EH (cell line): ENCODE data around the gene ACAA1.
A peak's percentile ranks its signal among the peaks of the same experiment; 100 is the strongest.
"Not testable (repeated sequence)": the region's sequence is repeated elsewhere in the genome, so short reads cannot be mapped to it uniquely, and the experiment has no call there.

Experiments used
- DNase-seq: peaks from one replicate; pipeline ENCODE4 v3.0.0-alpha.2; 2015; ENCODE audit warnings: low read depth

ACAA1 gene

GRCh38 chr3:38134517-38135143 is 2.3 kb downstream of the ACAA1 start:
- not testable (repeated sequence) for DNase-seq

- DNase-seq: peak; percentile 27
Measured at GRCh38 chr3:38133557-38134405, 3.1 kb downstream of the ACAA1 start.

GRCh38 chr3:38133209-38133556 is 3.7 kb downstream of the ACAA1 start:
- DNase-seq: no peak

GRCh38 chr3:38131621-38132369 is 5.1 kb downstream of the ACAA1 start:
- peak; percentile 43 for DNase-seq

DNA sequence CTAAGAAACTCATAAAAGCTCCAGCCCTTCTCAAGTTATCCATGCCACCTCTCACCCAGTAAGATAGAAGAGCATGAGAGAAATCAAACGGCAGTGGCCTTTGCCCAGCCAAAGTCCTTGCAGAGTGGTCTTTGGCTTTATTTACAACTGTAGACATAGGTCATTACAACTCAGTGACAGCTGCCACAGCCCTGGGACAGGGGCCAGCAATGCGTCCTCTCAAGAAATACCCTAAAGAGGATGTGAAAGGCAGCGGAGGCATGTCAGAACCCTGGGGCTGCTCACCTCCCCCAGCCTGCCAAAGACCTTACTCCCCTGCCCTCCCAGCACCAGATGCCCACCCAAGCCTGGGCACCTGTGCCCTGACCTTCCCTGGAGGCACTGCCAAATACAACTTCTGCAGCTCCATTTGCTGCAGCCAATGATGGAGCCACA is 6.3 kb downstream of the ACAA1 start:
- DNase-seq: no peak

DNA sequence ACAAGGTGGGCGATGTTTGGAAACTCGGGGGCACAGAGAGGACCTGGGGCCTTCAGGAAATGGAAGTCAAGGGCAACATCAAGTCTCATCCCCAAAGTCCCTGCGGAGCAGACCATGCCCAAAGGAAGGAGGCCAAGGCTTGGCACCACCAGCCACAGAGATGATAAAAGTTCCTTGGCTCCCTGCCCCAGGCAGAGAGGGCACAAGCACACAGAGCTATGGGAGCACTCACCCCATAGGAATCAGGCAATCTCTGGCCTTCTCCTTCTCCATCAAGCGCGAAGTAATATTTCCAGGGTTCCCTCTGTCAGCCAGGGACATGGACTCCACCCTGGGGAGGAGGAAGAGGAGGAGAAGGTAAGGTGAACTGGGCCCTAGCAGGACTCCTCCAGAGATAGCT is 7.9 kb downstream of the ACAA1 start:
- no peak for DNase-seq

GRCh38 chr3:38128303-38128655 is 8.6 kb downstream of the ACAA1 start:
- DNase-seq: no peak

- DNase-seq: peak; percentile 22
Measured at GRCh38 chr3:38127611-38128302, 9.2 kb downstream of the ACAA1 start.

DNA sequence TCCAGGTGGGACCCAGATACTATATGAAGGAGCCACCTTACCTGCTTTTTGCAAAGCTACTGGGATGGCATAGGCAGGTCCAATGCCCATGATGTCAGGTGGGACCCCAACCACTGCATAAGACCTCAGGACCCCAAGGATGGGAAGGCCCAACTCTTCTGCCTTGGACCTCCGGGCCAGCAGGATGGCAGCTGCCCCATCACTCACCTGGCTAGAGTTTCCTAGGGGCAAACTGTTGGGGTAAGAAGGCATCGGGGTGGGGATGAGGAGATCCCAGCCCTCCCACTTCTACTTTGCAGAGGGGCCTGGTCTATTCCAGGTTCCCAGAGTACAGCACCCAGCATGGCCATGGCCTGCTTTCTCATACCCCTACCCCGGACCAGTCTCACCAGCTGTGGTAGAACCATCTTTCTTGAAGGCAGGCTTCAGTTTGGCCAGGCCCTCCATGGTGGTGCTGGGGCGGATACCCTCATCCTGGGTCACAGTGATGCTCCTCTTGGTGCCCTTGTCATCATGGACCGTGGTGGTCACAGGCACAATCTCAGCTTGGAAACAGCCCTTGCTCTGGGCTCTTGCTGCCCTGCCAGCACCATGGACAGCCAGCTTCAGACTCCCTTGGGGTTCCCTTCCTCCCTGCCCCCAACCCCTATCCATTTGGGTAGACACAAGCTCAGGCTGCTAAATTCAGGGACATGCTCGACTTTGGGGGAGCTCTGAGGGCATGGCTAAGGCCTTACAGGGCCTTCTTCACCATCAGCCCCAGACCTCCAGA is 10.6 kb downstream of the ACAA1 start:
- DNase-seq: no peak

DNA sequence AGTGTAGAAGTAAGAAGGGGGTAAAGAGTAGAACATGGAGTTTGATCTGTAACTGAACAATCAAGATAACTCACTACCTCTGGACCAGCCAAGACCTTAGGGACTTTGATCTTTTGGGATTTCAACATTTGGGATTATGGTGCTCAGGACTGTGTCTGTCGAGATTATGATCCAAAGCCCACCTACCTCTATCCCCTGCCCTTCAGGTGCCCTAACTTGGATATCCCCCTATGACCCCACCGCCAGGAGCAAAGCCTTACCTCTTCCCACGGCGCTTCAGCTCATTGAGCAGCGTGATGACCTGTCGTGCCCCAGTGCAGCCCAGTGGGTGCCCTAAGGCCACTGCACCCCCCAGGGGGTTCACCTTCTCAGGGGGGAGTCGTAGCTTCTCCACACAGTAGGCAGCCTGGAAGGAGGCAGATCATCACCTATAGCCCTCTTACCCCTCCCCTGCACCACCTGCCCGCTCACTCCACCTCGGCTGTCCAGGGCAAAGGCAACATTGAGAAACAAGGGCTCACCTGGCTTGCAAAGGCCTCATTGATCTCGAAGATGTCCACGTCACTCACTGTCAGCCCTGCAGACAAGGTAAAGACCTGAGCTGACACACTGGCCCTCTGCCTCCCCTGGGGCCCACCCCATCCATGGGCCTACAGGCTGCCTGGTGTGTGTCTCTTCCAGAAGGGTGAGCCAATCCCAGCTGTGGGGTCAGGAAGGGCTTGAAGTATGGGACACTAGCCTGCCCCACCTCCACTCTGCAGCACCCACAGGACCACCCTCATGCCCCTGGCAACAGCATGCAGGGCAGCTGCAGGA is 11.4 kb downstream of the ACAA1 start:
- DNase-seq: no peak

DNA sequence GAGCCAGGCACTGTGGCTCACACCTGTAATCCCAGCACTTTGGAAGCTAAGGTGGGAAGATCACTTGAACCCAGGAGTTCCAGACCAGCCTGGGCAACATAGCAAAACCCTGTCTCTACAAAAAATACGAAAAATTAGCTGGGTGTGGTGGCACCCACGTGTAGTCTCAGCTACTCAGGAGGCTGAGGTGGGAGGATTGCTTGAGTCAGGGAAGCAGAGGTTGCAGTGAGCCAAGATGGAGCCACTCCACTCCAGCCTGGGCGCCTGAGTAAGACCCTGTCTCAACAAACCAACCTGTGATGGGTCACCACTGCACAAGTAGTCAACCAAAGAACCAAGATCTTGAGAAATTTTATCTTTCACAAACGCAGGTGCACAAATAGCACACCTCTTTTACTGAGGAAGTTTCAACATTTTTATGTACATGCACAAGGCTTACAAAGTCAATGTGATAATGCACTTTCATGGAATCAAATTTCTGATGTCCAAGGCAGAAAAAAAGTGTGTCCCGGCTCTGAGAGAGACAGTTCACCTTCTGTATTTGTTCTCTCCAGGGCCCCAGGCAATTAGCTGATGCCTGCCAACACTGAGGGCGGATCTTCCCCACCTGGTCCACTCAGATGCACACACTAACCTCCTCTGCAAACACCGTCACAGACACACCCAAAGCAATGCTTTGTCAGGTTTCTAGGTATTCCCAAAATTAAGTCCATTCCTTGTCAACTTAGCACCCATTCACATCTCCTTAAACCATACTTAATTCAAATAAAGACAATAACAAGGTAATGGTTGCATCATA is 12.4 kb downstream of the ACAA1 start:
- DNase-seq: no peak

- DNase-seq: no peak
Measured at GRCh38 chr3:38122712-38123290, 14.1 kb downstream of the ACAA1 start.

- DNase-seq: no peak
Measured at GRCh38 chr3:38121832-38122461, 15.0 kb downstream of the ACAA1 start.

- DNase-seq: no peak
Measured at GRCh38 chr3:38121451-38121831, 15.5 kb downstream of the ACAA1 start.

DNA sequence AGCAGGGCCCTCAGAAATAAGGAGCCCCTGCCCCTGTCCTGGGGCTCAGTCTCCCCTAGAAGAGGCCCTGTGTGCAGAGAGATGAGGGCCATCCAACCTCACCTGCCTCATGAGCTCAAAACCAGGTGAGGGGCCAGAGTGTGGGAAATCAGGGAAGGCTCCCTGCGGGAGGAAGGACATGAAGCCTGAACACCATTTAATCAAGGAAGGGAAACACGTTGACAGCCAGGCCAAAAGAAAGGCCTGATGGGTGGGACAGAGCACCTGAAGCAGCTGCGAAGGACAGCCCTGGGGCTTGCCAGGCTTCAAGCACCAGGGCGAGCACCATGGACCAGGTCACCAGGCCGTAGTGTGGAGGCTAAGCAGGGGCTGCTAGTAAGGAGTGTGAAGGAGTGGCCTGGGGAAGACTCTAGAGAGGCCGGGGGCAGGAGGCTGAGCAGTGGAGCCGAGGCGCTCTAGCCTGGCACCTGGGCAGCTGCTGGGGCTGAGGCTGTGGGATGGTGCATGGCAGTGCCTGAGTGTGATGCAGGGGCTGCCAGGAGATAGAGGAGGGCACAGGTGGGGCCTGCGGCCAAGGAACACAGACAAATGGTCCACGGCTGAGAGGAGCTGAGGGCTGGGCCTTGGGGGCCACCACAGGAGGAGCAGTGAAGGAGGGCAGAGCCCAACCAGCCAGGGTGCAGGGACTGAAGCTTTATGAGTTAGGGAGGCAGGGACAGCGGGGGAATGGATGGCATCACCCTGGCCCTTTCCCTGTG is 16.1 kb downstream of the ACAA1 start:
- DNase-seq: no peak

- DNase-seq: no peak
Measured at GRCh38 chr3:38119821-38120692, 16.9 kb downstream of the ACAA1 start.

GRCh38 chr3:38119248-38119544 is 17.7 kb downstream of the ACAA1 start:
- no peak for DNase-seq
